GM19099 (cell line): ENCODE results near the gene VSTM2L.

Experiments used
- POLR2A ChIP-seq: IDR thresholded peaks from 3 replicates; pipeline ENCODE4 v1.6.1; 2011; ENCODE audit warnings: low read depth; ENCODE audit not compliant: insufficient read length; ENCODE audit errors: extremely low read depth

VSTM2L gene

GRCh38 chr20:37947943-37948342 is 45.0 kb downstream of the VSTM2L start:
- TF ChIP-seq POLR2A, result no peak

- TF ChIP-seq POLR2A, result no peak
These were observed 46.0 kb downstream of the VSTM2L start for GRCh38 chr20:37948956-37949355.

- no peak for TF ChIP-seq POLR2A
These were observed 51.3 kb downstream of the VSTM2L start for GRCh38 chr20:37954190-37954589.

- TF ChIP-seq POLR2A, result no peak
These were observed 51.7 kb downstream of the VSTM2L start for GRCh38 chr20:37954626-37955025.

- no peak for TF ChIP-seq POLR2A
These were observed 52.6 kb downstream of the VSTM2L start for GRCh38 chr20:37955511-37955910.

GRCh38 chr20:37956107-37956585 is 53.2 kb downstream of the VSTM2L start:
- no peak for TF ChIP-seq POLR2A

GRCh38 chr20:37958856-37959520 is 56.1 kb downstream of the VSTM2L start:
- no peak for TF ChIP-seq POLR2A

GRCh38 chr20:37961066-37961465 is 58.1 kb downstream of the VSTM2L start:
- no peak for TF ChIP-seq POLR2A

GRCh38 chr20:37968841-37969401 is 66.0 kb downstream of the VSTM2L start:
- TF ChIP-seq POLR2A, result no peak

- TF ChIP-seq POLR2A, result no peak
These were observed 67.3 kb downstream of the VSTM2L start for GRCh38 chr20:37969949-37970855.

GRCh38 chr20:37970856-37971245 is 67.9 kb downstream of the VSTM2L start:
- TF ChIP-seq POLR2A, result no peak

GRCh38 chr20:37971561-37972127 is 68.7 kb downstream of the VSTM2L start:
- TF ChIP-seq POLR2A, result no peak

GRCh38 chr20:37972256-37973058 is 69.5 kb downstream of the VSTM2L start:
- no peak for TF ChIP-seq POLR2A
